ENCODE data around the gene ADCY6.

Gene ADCY6

GRCh38 chr12:48787791-48788523 is 932 bp downstream of the ADCY6 start:
- in situ Hi-C loops (cut with MboI; ENCODE audit: low sequenced_read_pairs), result no loop called here

DNA sequence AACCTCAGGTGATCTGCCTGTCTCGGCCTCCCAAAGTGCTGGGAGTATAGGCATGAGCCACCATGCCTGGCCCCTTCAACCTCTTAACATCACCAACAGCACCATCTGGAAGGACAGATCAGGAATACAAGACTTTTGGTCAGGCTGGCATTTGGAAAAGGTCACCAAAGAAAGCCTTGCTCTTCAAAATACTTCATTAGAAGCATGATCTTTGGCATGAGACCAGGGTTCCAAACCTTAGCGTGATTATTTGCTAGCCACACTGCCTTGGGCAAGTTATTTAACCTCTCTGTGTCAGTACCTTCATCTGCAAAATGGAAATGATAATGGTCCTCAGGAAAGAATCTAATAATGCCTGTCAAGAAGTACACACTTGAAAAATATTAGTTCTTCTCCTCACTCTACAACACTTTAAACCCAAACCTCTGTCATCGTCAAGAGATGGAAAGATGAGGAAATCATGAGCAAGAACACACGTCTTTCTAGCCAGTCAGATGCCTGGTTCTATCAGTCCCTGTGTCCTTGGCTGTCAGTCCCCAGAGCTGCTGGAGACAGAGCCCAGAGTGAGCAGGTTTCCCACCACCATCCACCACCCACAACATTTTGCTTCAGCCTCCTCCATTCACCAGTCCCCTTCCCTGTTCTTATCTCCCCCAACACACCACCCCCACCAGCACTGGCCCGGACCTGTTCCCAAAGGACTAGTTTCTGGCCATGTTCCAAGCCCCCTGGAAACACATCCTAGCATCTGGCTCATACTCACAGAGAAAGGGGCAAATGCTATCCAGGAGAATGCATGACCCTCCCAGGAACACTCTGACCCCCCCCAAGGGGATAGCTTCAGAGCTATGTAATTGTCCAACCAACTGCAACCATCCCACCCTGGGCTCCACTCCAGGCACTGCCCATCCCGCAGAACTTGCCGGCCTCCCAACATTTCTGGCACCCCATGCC is 2.0 kb downstream of the ADCY6 start:
- in situ Hi-C loops (cut with MboI; ENCODE audit: low sequenced_read_pairs), result no loop called here

- in situ Hi-C loops (cut with MboI; ENCODE audit: low sequenced_read_pairs), result no loop called here
Measured at GRCh38 chr12:48783432-48783831, 5.5 kb downstream of the ADCY6 start.

- in situ Hi-C loops (cut with MboI; ENCODE audit: low sequenced_read_pairs), result no loop called here
Measured at GRCh38 chr12:48782457-48783395, 6.2 kb downstream of the ADCY6 start.

DNA sequence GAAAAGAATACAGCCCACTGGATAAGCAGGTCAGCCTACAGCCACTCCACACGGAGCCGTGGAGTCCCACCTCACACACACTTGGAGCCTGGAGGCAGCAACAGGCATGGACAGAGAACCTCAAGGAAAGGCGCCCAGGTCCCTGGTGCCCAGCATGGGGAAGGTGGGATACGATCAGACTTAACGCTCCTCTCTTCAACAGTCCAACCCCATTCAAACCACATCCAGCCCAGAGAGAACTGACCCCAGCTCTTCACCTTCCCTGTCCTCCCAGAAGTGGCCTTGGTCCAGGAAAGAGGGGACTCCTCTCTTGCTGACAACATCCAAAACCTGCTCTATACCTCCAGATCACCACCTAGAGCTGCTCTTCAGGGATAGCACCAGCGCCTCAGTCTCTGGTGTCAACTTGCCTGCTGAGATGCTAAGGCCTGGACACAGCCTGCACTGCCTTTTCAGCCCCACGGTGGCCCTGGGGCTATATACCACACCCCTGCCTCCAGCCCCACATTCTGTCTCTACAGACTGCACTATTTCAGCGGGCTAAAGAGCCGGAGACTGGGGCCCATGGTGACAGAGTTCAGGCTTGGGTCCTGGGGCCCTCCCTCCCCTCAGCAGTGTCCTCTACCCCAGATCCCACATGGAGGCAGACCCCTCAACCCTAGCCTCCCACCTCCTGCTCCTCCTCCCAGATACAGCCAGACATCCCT is 7.0 kb downstream of the ADCY6 start:
- in situ Hi-C loops (cut with MboI; ENCODE audit: low sequenced_read_pairs), result no loop called here

- in situ Hi-C loops (cut with MboI; ENCODE audit: low sequenced_read_pairs), result no loop called here
Measured at GRCh38 chr12:48780381-48781025, 8.4 kb downstream of the ADCY6 start.

- in situ Hi-C loops (cut with MboI; ENCODE audit: low sequenced_read_pairs), result no loop called here
Measured at GRCh38 chr12:48779869-48780268, 9.0 kb downstream of the ADCY6 start.

DNA sequence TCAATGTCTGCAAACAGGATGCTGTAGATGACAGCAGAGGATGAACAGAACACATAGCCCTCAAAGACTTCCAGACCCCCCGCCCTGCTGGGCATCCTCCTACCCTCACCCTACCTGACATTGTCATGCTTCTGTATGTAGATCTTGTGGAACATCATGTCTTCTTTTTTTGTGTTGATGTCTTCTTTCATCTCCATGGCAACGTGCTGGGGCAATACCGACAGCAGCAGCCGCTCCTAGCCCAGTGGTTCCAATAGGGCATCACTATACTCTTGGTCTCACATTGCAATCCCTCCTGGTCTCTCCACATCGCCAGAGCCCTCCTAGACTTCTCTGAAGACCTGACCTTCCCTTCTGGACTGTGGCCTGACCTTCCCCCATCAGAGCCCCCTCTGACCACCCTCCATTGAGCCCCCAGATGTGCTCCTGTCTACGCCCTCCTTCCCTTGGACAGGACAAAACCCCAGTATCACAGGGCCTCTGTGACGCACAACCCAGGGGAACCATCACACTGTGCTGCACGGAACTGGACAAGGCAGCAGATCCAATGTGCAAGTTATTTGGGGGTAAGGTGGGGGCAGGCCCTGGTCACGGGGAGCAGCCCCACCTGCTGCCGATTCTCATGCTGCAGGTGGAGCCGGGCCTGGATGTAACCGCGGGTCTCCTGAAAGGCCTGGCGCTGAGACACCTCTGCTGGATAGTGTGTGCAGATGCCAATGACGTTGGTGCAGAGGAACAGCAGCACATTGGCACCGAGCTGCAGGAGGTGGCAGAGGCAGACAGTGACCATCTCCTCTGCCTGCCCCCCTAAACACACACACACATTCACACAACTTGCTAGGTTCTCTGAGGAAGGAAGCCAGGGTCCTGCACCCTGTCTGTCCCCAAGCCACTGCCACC is 11.1 kb downstream of the ADCY6 start:
- in situ Hi-C loops (cut with MboI; ENCODE audit: low sequenced_read_pairs), result no loop called here

DNA sequence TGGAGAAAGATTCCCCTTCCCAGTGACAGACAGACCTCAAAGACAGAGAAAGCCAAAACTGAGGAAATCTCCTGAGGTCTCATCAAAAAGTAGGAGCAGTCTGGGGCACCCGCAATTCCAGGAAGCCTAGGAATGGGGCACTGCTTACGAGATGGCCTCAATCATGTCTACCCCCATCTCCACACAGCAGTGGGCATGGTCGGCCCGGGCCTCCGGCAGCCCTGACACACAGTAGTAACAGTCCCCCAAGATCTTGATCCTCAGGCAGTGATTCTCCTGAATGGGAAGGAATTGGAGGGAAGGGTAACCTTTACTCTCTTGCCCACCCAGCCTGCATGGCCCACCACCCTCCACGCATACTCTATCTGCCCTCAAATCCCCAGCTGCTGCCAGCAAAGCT is 11.9 kb downstream of the ADCY6 start:
- in situ Hi-C loops (cut with MboI; ENCODE audit: low sequenced_read_pairs), result no loop called here

DNA sequence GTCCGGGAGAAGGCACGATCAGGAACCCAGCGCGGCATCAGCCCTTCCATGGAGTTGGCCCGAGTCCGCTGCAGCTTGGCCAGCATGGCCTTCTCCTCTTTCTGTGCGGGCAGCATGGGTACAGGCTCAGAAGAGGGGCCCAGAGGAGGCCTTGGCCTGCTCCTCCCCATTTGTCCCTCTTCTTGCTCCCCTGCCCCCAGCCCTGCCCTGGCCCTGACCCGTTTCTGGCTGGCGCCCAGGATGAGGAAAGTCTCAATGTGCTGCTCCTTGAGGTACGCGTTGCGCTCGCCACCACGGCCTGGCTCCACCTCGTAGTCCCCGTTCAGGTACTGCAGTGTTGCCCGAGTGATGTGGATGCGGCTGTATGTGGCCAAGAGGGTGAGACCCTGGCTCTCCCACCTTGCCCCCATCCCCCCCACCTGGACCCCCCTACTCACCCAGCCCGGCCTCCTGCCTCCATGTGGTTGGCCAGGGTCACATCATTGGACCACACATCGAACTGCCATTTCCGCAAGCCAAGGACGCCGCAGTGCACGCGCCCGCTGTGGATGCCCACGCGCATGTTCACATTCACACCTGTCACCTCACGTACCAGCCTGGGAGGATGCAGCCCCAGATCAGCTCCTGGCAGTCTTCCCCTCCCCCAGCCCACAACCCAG is 12.8 kb downstream of the ADCY6 start:
- in situ Hi-C loops (cut with MboI; ENCODE audit: low sequenced_read_pairs), result no loop called here

- in situ Hi-C loops (cut with MboI; ENCODE audit: low sequenced_read_pairs), result no loop called here
Measured at GRCh38 chr12:48775299-48775698, 13.6 kb downstream of the ADCY6 start.

DNA sequence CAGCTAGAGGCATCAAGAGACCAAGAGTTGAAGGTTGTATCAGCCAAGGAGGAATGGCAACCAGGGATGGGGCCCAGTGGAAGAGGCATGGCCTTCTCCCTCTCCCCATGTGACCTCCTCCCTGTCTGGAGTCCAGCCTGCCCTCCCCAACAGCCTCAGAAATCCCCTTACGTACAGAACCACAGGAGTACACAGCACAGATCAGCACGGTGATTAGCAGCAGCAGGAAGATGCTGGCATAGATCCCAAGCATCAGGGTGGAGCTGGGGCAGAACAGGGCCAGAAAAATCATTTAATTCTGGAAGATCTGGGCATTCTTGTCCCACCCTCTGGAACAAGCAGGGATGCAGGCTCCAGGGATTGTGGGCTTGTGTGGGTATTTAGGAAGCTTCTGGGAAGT is 14.4 kb downstream of the ADCY6 start:
- in situ Hi-C loops (cut with MboI; ENCODE audit: low sequenced_read_pairs), result no loop called here

- in situ Hi-C loops (cut with MboI; ENCODE audit: low sequenced_read_pairs), result no loop called here
Measured at GRCh38 chr12:48773686-48774085, 15.2 kb downstream of the ADCY6 start.

- in situ Hi-C loops (cut with MboI; ENCODE audit: low sequenced_read_pairs), result no loop called here
Measured at GRCh38 chr12:48771588-48772112, 17.2 kb downstream of the ADCY6 start.

DNA sequence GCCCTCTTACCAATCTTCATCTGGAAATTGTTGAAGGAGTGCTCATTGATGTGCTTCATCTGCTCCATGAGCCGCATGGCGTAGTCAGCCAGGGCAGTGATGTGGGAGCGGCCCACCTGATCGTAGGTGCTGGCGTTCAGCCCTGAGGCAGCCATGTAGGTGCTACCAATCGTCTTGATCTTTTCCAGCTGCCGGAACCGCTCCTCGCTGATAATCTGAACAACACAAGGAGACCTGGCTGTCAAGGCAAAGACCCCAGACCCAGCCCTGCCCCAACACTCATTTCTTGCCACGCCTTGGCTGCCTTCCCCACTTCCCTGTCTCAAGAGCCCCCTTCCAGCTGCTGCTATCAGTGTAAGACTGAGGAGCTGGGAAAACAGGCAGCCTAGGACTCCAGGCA is 18.1 kb downstream of the ADCY6 start:
- in situ Hi-C loops (cut with MboI; ENCODE audit: low sequenced_read_pairs), result no loop called here

- in situ Hi-C loops (cut with MboI; ENCODE audit: low sequenced_read_pairs), result no loop called here
Measured at GRCh38 chr12:48768736-48769135, 20.2 kb downstream of the ADCY6 start.

GRCh38 chr12:48768147-48768546 is 20.7 kb downstream of the ADCY6 start:
- in situ Hi-C loops (cut with MboI; ENCODE audit: low sequenced_read_pairs), result no loop called here

DNA sequence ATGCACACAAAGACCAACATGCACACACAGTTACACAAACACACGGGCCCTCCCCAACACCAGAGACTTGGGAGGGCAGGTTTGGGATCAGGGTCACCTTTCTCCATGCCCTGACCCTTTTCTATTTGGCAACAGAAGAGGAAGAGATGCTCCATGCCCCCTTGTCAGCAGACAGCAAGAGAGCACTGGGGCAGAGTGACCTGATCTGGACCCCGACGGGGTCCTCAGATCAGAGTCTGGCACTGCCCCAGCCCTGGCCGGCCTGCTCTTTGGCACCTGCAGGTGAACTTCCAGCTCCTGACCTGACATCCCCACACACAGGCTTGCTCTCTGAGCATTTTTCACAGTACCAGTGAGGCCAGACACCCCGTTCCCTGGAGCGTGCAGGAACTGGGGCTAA is 21.4 kb downstream of the ADCY6 start:
- in situ Hi-C loops (cut with MboI; ENCODE audit: low sequenced_read_pairs), result no loop called here

Data from HL-60/S4 treated with retinoic acid at 250 ng/mL for 4 days and 3 days (cell line).